NOMO-1 (cell line): Measurements from ENCODE around the gene PDLIM5.

Experiments
- DNase-seq, 2 experiments: peaks; one replicate each; lab custom pipeline; 2025; ENCODE audit not compliant: unreplicated experiment in 2 of 2; lab: John Stamatoyannopoulos, UW

Gene PDLIM5

GRCh38 chr4:94676970-94677369 is 225.2 kb downstream of the PDLIM5 start:
- no peak for DNase-seq

- DNase-seq = no peak
Measured at GRCh38 chr4:94678896-94679295, 227.2 kb downstream of the PDLIM5 start.

GRCh38 chr4:94680176-94680862 is 228.6 kb downstream of the PDLIM5 start:
- DNase-seq = no peak

GRCh38 chr4:94686086-94686485 is 234.3 kb downstream of the PDLIM5 start:
- DNase-seq = no peak

GRCh38 chr4:94689155-94689860 is 237.6 kb downstream of the PDLIM5 start:
- DNase-seq = no peak

GRCh38 chr4:94690851-94691254 is 239.1 kb downstream of the PDLIM5 start:
- DNase-seq = no peak

GRCh38 chr4:94691552-94691951 is 239.8 kb downstream of the PDLIM5 start:
- no peak for DNase-seq

GRCh38 chr4:94695384-94695783 is 243.6 kb downstream of the PDLIM5 start:
- no peak for DNase-seq

DNA sequence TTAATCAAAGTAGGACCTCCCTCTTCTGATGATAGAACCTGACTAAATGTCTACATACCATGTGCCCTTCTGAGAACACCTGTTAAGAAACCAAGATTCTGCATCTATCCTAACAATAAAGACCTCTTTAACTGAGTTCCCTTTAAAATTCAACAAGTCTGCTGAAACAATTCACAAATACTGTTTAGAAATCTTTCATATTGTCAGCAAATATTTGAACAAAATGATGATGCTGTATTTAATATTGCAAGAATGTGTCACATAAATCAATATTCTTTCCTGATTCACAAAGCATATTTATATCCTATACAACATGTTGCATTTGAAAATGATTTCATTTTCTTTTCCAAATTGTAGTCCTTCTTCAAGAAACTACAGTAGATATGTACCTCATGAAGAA is 246.4 kb downstream of the PDLIM5 start:
- DNase-seq = no peak

DNA sequence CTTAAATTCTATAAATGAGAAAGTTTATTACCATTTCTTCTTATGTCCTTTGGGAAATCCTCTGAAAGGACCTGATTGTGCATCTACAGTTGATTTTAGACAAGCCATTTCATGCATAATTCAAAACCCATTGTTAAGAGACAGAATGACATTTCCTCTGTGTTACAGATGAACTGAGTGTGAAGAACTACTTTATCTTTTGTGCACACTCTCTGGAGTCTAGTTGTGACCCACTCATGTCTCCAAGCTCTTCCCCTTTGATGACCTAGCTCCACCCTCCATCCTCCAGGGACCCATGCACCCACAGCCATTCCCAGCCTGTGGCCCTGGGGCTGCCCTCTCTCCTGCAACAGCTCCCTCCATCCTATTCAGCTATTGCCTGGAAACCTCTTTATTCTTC is 248.6 kb downstream of the PDLIM5 start:
- no peak for DNase-seq

DNA sequence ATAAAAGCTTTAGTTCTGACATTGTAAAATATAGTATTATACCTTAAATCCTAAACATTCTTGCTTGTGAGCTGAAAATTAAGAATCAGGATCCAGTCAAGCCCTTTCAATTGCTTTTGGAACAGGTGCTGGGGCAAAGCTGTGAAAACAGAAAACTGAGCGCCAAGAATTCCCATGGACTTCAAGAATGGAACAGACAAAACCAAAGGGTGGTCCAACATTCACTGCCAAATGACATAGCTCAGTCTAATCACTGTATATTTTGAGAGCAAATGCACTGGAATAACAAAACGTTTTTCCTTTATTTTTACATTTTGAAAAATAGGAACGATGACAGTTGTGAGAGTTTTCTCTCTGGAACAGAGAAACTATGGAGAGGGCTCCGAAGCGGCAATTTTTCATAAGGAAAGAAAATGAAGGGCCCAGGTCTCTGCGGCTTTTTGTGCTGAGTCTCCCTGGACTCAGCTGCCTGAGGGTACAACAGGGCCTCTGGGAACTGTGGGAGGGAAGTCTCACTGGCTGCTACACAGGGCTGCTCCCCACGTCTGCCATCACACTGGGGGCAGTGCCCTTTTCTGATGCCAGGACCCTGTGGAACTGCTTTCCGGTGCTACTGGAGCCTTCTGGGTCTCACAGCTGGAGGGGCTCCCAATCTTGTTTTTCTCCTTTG is 250.0 kb downstream of the PDLIM5 start:
- DNase-seq = no peak

- DNase-seq = no peak
Measured at GRCh38 chr4:94711635-94712034, 259.9 kb downstream of the PDLIM5 start.

DNA sequence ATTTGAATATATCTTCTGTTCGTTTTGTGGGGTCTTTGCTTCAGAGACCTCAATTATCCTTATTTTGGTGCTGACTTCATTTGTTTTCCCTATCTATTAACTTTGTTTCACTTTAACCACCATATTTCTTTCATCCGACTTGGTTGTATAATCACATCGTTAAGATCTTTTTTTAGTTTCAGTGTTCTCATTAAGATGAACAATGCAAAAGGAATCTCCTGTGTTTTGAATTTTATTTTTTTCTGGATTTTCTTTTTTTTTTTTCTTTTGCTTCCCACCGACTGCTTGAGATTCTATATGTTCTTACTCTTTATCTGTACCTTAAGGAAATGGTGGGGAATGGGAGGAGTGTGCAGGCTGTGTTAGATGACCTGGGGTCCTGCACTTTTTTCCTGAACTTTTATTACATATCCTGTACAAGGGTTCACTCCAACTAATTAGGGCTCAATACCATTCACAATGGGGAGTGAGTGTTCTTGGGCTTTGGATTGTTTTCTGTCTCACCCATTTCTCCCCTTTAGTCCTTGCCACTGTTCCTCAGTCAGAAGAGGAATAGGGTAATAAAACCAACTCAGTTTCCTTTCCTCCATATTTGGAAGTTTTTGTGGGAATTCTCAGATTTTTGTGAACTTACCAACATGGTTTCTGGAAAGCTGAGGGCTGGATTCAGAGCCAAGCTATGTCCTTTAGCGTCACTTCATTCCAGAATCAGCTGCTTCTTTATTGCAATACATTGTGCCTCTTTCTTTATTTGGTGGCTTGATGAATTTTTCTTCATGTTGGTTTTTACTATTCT is 262.8 kb downstream of the PDLIM5 start:
- DNase-seq = no peak

DNA sequence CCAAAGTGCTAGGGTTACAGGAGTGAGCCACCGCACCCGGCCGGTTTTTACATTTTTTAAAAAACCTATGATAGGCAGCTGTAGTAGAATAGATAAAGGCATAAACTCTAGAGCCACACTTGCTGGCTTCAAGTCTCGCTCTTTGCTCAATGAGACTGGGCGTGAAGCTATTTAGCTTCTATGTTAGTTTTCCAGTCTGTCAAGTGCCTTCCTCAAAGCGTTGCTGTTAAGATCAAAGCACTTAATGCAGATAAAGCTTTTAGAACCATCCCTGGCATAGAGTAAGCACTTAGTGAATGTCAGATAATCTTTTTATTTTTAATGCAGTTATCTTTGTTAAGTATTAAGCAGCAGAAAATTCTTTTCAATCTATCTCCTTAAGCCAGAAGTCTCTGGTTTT is 264.0 kb downstream of the PDLIM5 start:
- no peak for DNase-seq
